Liver (tissue), 3 donors: Measurements from ENCODE around the gene ERI3.

Source experiments
- ATF3 ChIP-seq: IDR thresholded peaks from 2 replicates; pipeline ENCODE4 v1.6.1; 2016; ENCODE audit warnings: antibody characterized with exemption
- CTCF ChIP-seq: fragments of 150-350 bp; IDR thresholded peaks from 2 replicates; pipeline ENCODE4 v1.5.1; 2017; ENCODE audit warnings: improper control_type of control experiment, low read depth, low read length; ENCODE audit not compliant: missing input control
- EGR1 ChIP-seq, 2 donors: IDR thresholded peaks; 2 replicates each; pipeline ENCODE4 v1.6.1; 2016 to 2018; ENCODE audit warnings: antibody characterized with exemption in 2 of 2, low read depth in 2 of 2
- HNF4A ChIP-seq, 2 donors: conservative IDR thresholded peaks; 2 replicates each; pipeline ENCODE4 v1.6.1; 2016; ENCODE audit warnings: antibody characterized with exemption in 2 of 2, mild to moderate bottlenecking in 2 of 2
- JUND ChIP-seq, 2 donors: IDR thresholded peaks; 2 replicates each; pipeline ENCODE4 v1.6.1; 2016; ENCODE audit warnings: antibody characterized with exemption in 2 of 2
- RAD21 ChIP-seq, 2 donors: IDR thresholded peaks; 2 replicates each; pipeline ENCODE4 v1.6.1; 2016; ENCODE audit warnings: antibody characterized with exemption in 2 of 2, mild to moderate bottlenecking in 2 of 2
- REST ChIP-seq: IDR thresholded peaks from 2 replicates; pipeline ENCODE4 v1.6.1; 2016; ENCODE audit warnings: antibody characterized with exemption, mild to moderate bottlenecking
- RXRA ChIP-seq, 2 donors: IDR thresholded peaks; 2 replicates each; pipeline ENCODE4 v1.6.1; 2017 to 2018; ENCODE audit warnings: antibody characterized with exemption in 2 of 2, mild to moderate bottlenecking in 1 of 2
- YY1 ChIP-seq: IDR thresholded peaks from 2 replicates; pipeline ENCODE4 v1.6.1; 2016; ENCODE audit warnings: antibody characterized with exemption, mild to moderate bottlenecking
- donor health status: healthy.
- donor health status: healthy.

DNA sequence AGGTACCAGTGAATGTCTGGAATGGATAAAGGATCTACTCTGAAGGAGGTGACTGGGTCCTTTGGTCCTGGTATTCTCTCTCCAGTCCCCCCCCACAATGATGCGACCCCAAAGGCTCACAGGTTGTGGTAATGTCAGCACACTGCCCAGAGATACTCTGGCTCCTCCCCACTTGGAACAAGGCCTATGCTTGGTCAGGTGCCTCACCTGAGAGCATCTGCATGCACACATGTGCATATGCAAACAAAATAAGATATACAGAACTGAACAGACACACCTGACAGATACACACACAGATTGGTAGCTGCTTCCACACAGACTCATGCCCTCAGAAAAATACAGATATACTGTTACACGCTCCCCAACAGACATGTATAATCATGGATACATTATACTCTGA, 108.3 kb downstream of the ERI3 start:
- TF ChIP-seq REST (no peak), RXRA (IDR thresholded peaks at IDR 0.05) (no peak), CTCF (no peak), ATF3 (no peak), JUND (IDR thresholded peaks at IDR 0.05) (no peak), YY1 (no peak), EGR1 (IDR thresholded peaks at IDR 0.05; ENCODE audit: low read depth in 2 of 2) (no peak), HNF4A (conservative IDR thresholded peaks at IDR 0.05) (no peak), RAD21 (IDR thresholded peaks at IDR 0.05) (no peak)
